ENCODE measurements around the gene NCAM1.

DNA sequence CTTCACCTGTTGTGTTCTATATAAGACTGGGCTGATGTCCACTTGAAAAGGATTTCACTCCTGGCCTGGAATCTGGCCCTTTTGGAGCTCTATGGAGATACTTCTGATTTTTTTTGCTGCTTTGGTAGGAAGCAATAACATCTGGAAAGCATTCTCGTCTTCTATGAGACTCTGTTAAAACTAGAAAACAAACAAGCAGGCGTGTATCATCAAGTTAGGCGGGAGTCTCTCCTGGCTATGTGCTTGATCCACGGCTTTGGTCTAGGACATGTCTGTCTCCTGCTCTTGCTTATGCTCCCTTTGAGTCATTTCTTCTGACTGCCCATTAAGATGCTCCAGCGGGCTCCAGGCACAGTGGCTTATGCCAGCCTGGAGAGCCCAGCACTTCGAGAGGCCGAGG is 231.8 kb downstream of the NCAM1 start:
- TF ChIP-seq POLR2A (IDR thresholded peaks at IDR 0.05; ENCODE audit: low read length) (no peak), GATA1 (IDR thresholded peaks at IDR 0.05; ENCODE audit: low read depth, low read length) (no peak)
